ENCODE data around the gene PAK6. TPM values are rescaled to one million over a fixed set of nuclear protein-coding genes. Genes with fewer than 3 reads are reported as not detected.
A peak's percentile ranks its signal among the peaks of the same experiment; 100 is the strongest.

Gene PAK6
- total RNA-seq, 4 donors from 2014 or later, result 0.94 to 4.6 (median 1.6) TPM

GRCh38 chr15:40302981-40303380 is 64.1 kb downstream of the PAK6 start:
- WGBS, 2 donors (ENCODE audit: low coverage in 1 of 2), result 40 to 51% methylated on average over 1 to 5 of the region's 11 CpGs
- H3K4me3 ChIP-seq, result no peak overlapping the region
- H3K4me1 ChIP-seq, result peaks cover 0 to 9% (median 0%) of the 10 kb centered on the region in 3 donors
- ATAC-seq, result no peak
- peaks cover 0 to 22% (median 0%) of the 10 kb centered on the region in 3 donors for H3K9me3 ChIP-seq
- peaks cover 14% of the 10 kb centered on the region for H3K27me3 ChIP-seq
- TF ChIP-seq, protein P1, sequence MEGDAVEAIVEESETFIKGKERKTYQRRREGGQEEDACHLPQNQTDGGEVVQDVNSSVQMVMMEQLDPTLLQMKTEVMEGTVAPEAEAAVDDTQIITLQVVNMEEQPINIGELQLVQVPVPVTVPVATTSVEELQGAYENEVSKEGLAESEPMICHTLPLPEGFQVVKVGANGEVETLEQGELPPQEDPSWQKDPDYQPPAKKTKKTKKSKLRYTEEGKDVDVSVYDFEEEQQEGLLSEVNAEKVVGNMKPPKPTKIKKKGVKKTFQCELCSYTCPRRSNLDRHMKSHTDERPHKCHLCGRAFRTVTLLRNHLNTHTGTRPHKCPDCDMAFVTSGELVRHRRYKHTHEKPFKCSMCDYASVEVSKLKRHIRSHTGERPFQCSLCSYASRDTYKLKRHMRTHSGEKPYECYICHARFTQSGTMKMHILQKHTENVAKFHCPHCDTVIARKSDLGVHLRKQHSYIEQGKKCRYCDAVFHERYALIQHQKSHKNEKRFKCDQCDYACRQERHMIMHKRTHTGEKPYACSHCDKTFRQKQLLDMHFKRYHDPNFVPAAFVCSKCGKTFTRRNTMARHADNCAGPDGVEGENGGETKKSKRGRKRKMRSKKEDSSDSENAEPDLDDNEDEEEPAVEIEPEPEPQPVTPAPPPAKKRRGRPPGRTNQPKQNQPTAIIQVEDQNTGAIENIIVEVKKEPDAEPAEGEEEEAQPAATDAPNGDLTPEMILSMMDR (IDR thresholded peaks at IDR 0.05), result no peak
- TF ChIP-seq POLR2A (IDR thresholded peaks at IDR 0.05), result no peak
- no peak for TF ChIP-seq POLR2AphosphoS5 (IDR thresholded peaks at IDR 0.05)
- H3K27ac ChIP-seq, result no peak overlapping the region
- peaks cover 0 to 6% of the 10 kb centered on the region in 2 donors for H3K36me3 ChIP-seq

DNA sequence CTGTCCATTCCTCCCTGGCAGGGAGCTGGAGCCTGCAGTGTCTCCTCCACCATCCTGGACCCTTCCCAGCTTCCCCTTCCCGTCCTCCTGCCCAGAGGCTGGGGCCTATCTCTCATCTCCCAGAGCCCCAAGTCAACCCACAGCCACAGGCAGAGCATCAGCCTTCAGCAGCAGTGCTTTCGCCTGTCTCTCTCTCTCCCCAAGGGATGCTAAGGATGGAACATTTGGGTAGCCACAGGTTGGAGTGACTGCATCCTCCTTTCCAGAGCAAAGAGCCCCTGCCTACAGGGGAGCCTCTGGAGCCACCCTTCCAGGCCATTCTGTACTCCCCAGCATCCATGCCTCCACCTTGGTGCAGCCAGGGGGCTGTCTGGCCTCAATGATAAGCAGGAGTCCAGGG is 64.7 kb downstream of the PAK6 start:
- H3K36me3 ChIP-seq, result peaks cover 0 to 4% of the 10 kb centered on the region in 2 donors
- ATAC-seq, result no peak
- 100% methylated on average over 1 of the region's 2 CpGs; no CpG with 5 or more reads in 1 of the 2 donors for WGBS, 2 donors (ENCODE audit: low coverage in 1 of 2)
- H3K4me3 ChIP-seq, result no peak overlapping the region
- H3K27ac ChIP-seq, result no peak overlapping the region
- peaks cover 14% of the 10 kb centered on the region for H3K27me3 ChIP-seq
- peaks cover 0 to 22% (median 0%) of the 10 kb centered on the region in 3 donors for H3K9me3 ChIP-seq
- H3K4me1 ChIP-seq, result peaks cover 0 to 10% (median 0%) of the 10 kb centered on the region in 3 donors
- TF ChIP-seq POLR2AphosphoS5 (IDR thresholded peaks at IDR 0.05) (no peak), POLR2A (IDR thresholded peaks at IDR 0.05) (no peak), EP300 (IDR thresholded peaks at IDR 0.05) (no peak)
- TF ChIP-seq, protein P1 (IDR thresholded peaks at IDR 0.05), result no peak

- ATAC-seq, result no peak
- H3K27ac ChIP-seq, result no peak overlapping the region
- peaks cover 0 to 10% (median 0%) of the 10 kb centered on the region in 3 donors for H3K4me1 ChIP-seq
- no peak overlapping the region for H3K4me3 ChIP-seq
- WGBS, 2 donors (ENCODE audit: low coverage in 1 of 2), result 80 to 100% methylated on average over 1 of the region's 4 CpGs
- H3K9me3 ChIP-seq, result peaks cover 0 to 8% (median 0%) of the 10 kb centered on the region in 3 donors
- TF ChIP-seq POLR2A (IDR thresholded peaks at IDR 0.05), result no peak
- TF ChIP-seq, protein P1 (IDR thresholded peaks at IDR 0.05), result no peak
- no peak for TF ChIP-seq EP300 (IDR thresholded peaks at IDR 0.05)
- TF ChIP-seq POLR2AphosphoS5 (IDR thresholded peaks at IDR 0.05), result no peak
- H3K27me3 ChIP-seq, result peaks cover 14% of the 10 kb centered on the region
- no peaks in the 10 kb centered on the region for H3K36me3 ChIP-seq
Observed at GRCh38 chr15:40305281-40305680, 66.4 kb downstream of the PAK6 start.

GRCh38 chr15:40306371-40306770 is 67.5 kb downstream of the PAK6 start:
- H3K27me3 ChIP-seq, result peaks cover 14% of the 10 kb centered on the region
- no peaks in the 10 kb centered on the region for H3K36me3 ChIP-seq
- no peak for ATAC-seq
- 50 to 100% methylated on average over 1 to 2 of the region's 5 CpGs for WGBS, 2 donors (ENCODE audit: low coverage in 1 of 2)
- TF ChIP-seq EP300 (IDR thresholded peaks at IDR 0.05), result no peak
- peak overlapping the region in 1 of 2 donors; percentile 40 for H3K4me3 ChIP-seq
- H3K4me1 ChIP-seq, result peaks cover 0 to 10% (median 0%) of the 10 kb centered on the region in 3 donors
- H3K9me3 ChIP-seq, result no peaks in the 10 kb centered on the region
- H3K27ac ChIP-seq, result no peak overlapping the region

GRCh38 chr15:40306908-40307307 is 68.0 kb downstream of the PAK6 start:
- TF ChIP-seq POLR2A (IDR thresholded peaks at IDR 0.05) (no peak), POLR2AphosphoS5 (IDR thresholded peaks at IDR 0.05) (no peak), EP300 (IDR thresholded peaks at IDR 0.05) (no peak)
- TF ChIP-seq, protein P1 (IDR thresholded peaks at IDR 0.05), result no peak
- Histone ChIP-seq H3K4me1 (peaks cover 0 to 10% (median 0%) of the 10 kb centered on the region in 3 donors), H3K27me3 (peaks cover 14% of the 10 kb centered on the region), H3K36me3 (no peaks in the 10 kb centered on the region), H3K27ac (peak overlapping the region in 1 of 4 donors; percentile 65), H3K4me3 (peak overlapping the region in 1 of 2 donors; percentile 40), H3K9me3 (no peaks in the 10 kb centered on the region)
- no CpG with 5 or more reads among the region's 7 CpGs for WGBS, 2 donors (ENCODE audit: low coverage in 1 of 2)
- ATAC-seq, result no peak

All from gastroesophageal sphincter (tissue), 4 donors.